ENCODE data around the gene CLEC9A.

GRCh38 chr12:10025236-10025635, 5.2 kb upstream of the CLEC9A start:
- TF ChIP-seq GATA2 (IDR thresholded peaks at IDR 0.05; ENCODE audit: low read depth, low read length) (no peak), GATA3 (IDR thresholded peaks at IDR 0.05; ENCODE audit: low read depth, low read length) (no peak)
